ENCODE measurements around the gene CDYL2.

DNA sequence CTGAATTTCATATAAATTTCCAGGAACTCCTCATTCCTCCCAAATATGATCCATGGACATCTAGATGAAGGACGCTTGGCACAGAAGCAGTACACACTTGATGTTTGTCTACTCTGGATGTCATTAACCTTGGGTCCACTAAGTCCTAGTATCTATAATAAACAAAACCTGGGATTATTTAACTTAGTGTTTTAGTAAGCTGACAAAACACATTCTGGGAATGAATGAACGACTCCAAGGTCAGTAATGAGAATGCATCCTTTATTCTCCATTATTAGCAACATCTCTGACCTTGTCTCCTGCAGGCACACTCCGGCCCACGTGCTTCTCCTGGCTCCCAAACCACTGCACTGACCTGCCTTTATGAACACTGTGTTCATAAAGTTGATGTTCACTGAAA, 24.1 kb upstream of the CDYL2 start:
- TF ChIP-seq, protein P1, sequence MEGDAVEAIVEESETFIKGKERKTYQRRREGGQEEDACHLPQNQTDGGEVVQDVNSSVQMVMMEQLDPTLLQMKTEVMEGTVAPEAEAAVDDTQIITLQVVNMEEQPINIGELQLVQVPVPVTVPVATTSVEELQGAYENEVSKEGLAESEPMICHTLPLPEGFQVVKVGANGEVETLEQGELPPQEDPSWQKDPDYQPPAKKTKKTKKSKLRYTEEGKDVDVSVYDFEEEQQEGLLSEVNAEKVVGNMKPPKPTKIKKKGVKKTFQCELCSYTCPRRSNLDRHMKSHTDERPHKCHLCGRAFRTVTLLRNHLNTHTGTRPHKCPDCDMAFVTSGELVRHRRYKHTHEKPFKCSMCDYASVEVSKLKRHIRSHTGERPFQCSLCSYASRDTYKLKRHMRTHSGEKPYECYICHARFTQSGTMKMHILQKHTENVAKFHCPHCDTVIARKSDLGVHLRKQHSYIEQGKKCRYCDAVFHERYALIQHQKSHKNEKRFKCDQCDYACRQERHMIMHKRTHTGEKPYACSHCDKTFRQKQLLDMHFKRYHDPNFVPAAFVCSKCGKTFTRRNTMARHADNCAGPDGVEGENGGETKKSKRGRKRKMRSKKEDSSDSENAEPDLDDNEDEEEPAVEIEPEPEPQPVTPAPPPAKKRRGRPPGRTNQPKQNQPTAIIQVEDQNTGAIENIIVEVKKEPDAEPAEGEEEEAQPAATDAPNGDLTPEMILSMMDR (IDR thresholded peaks at IDR 0.05): no peak
- TF ChIP-seq POLR2A (IDR thresholded peaks at IDR 0.05): no peak

Data from Peyer's patch (tissue), 4 donors.